IMR-90 (cell line): Measurements from ENCODE around the gene DNAAF3. TPM values are rescaled to one million over a fixed set of nuclear protein-coding genes. Genes with fewer than 3 reads are reported as not detected.

ENCODE experiments used
- ATAC-seq: fragments of 200-7000 bp; cut with Tn5 transposase; 2 replicates; pipeline ENCODE4 v1.9.1; 2020; ENCODE audit warnings: low read depth, mild to moderate bottlenecking, moderate library complexity
- BruUV-seq: library from RNA; stranded (reverse); fragments of 400-500 nt; replicated peaks from 2 replicates; lab custom pipeline; 2021; lab: Mats Ljungman, UMichigan
- CTCF ChIA-PET: fragments of 300-600 bp; formaldehyde crosslinking; extraction: SDS; loops from one replicate; lab custom pipeline; 2021; ENCODE audit warnings: antibody characterized with exemption; lab: Yijun Ruan, JAX
- POLR2A ChIA-PET: fragments of 300-600 bp; sonication (Branson Sonifier 250); formaldehyde crosslinking; loops from one replicate; lab custom pipeline; 2022; ENCODE audit warnings: antibody characterized with exemption; ENCODE audit not compliant: unreplicated experiment; lab: Charles Lee
- DNase-seq: peaks from one replicate; pipeline ENCODE4 v3.0.0; 2013
- H2AFZ ChIP-seq: replicated peaks from 2 replicates; pipeline ENCODE3; 2013; ENCODE audit warnings: low read length, mild to moderate bottlenecking; ENCODE audit not compliant: poor library complexity
- H2AK5ac ChIP-seq: 2 replicates; pipeline ENCODE4 v1.6.1; 2013; ENCODE audit warnings: low read depth, low read length, inconsistent platforms
- H2AK9ac ChIP-seq: replicated peaks from 2 replicates; pipeline ENCODE3; 2013; ENCODE audit warnings: mild to moderate bottlenecking, low read depth, low read length, moderate library complexity; ENCODE audit not compliant: poor library complexity
- H2BK120ac ChIP-seq: 2 replicates; pipeline ENCODE4 v1.6.1; 2013; ENCODE audit warnings: low read depth, low read length, inconsistent platforms
- H2BK15ac ChIP-seq: 3 replicates; pipeline ENCODE4 v1.6.1; 2013; ENCODE audit warnings: low read depth, low read length, inconsistent platforms
- H2BK20ac ChIP-seq: 2 replicates; pipeline ENCODE4 v1.6.1; 2013; ENCODE audit warnings: low read depth, mild to moderate bottlenecking, inconsistent platforms, low read length, moderate library complexity
- H2BK5ac ChIP-seq: 2 replicates; pipeline ENCODE4 v1.6.1; 2013; ENCODE audit warnings: mild to moderate bottlenecking, low read depth, low read length, inconsistent platforms; ENCODE audit not compliant: poor library complexity, severe bottlenecking
- H3K14ac ChIP-seq: replicated peaks from 2 replicates; pipeline ENCODE4 v1.6.1; 2013; ENCODE audit warnings: low read depth, low read length, inconsistent platforms
- H3K18ac ChIP-seq: 2 replicates; pipeline ENCODE4 v1.6.1; 2013; ENCODE audit warnings: low read depth, low read length, control low read depth
- H3K23ac ChIP-seq: 2 replicates; pipeline ENCODE4 v1.6.1; 2013; ENCODE audit warnings: low read depth, low read length, inconsistent platforms
- H3K27ac ChIP-seq: 2 replicates; pipeline ENCODE4 v1.5.1; 2013; ENCODE audit warnings: mild to moderate bottlenecking, control low read depth, low read length; ENCODE audit not compliant: insufficient read depth
- H3K27me3 ChIP-seq: 2 replicates; pipeline ENCODE4 v1.6.1; 2013; ENCODE audit warnings: low read length; ENCODE audit not compliant: control insufficient read depth, insufficient read depth
- H3K36me3 ChIP-seq: 2 replicates; pipeline ENCODE4 v1.6.1; 2013; ENCODE audit warnings: low read length, mixed read lengths; ENCODE audit not compliant: control insufficient read depth, insufficient read depth
- H3K4ac ChIP-seq: 2 replicates; pipeline ENCODE4 v1.6.1; 2013; ENCODE audit warnings: low read depth, low read length, inconsistent platforms
- H3K4me1 ChIP-seq: 2 replicates; pipeline ENCODE4 v1.6.1; 2013; ENCODE audit warnings: low read length, mixed read lengths; ENCODE audit not compliant: control insufficient read depth, insufficient read depth
- H3K4me2 ChIP-seq: 2 replicates; pipeline ENCODE4 v1.6.1; 2013; ENCODE audit warnings: low read depth, mild to moderate bottlenecking, control low read depth, low read length, moderate library complexity
- H3K4me3 ChIP-seq: 2 replicates; pipeline ENCODE4 v1.5.1; 2013; ENCODE audit warnings: low read depth, mild to moderate bottlenecking, control low read depth, low read length, moderate library complexity; ENCODE audit not compliant: insufficient read depth
- H3K56ac ChIP-seq: 2 replicates; pipeline ENCODE4 v1.6.1; 2013; ENCODE audit warnings: low read length, inconsistent platforms; ENCODE audit not compliant: insufficient read depth; ENCODE audit errors: extremely low read depth
- H3K79me1 ChIP-seq, 2 experiments: 2 replicates each; pipeline ENCODE4 v1.6.1; 2013; ENCODE audit warnings: low read length in 2 of 2, inconsistent platforms in 1 of 2, low read depth in 1 of 2
- H3K9ac ChIP-seq: 2 replicates; pipeline ENCODE4 v1.6.1; 2013; ENCODE audit warnings: low read depth, low read length, control low read depth
- H3K9me1 ChIP-seq: 2 replicates; pipeline ENCODE4 v1.6.1; 2013; ENCODE audit warnings: low read length, inconsistent platforms; ENCODE audit not compliant: insufficient read depth
- H3K9me3 ChIP-seq: 2 replicates; pipeline ENCODE4 v1.6.1; 2013; ENCODE audit warnings: low read length; ENCODE audit not compliant: control insufficient read depth, insufficient read depth
- H4K20me1 ChIP-seq: 2 replicates; pipeline ENCODE4 v1.6.1; 2013; ENCODE audit warnings: low read length, inconsistent platforms; ENCODE audit not compliant: insufficient read depth
- H4K5ac ChIP-seq: 2 replicates; pipeline ENCODE4 v1.6.1; 2013; ENCODE audit warnings: mild to moderate bottlenecking, low read depth, low read length, control low read depth
- H4K8ac ChIP-seq, 2 experiments: 2 replicates each; pipeline ENCODE4 v1.6.1; 2013; ENCODE audit warnings: low read depth in 2 of 2, low read length in 2 of 2, control low read depth in 1 of 2, inconsistent platforms in 1 of 2
- H4K91ac ChIP-seq: 2 replicates; pipeline ENCODE4 v1.6.1; 2013; ENCODE audit warnings: low read depth, low read length, inconsistent platforms; ENCODE audit not compliant: insufficient read depth
- CHD1 ChIP-seq: IDR thresholded peaks from 2 replicates; pipeline ENCODE4 v1.6.1; 2012; ENCODE audit warnings: low read depth, low read length, improper control_type of control experiment
- FOS ChIP-seq: fragments of 150-350 bp; IDR thresholded peaks from 2 replicates; pipeline ENCODE4 v1.6.1; 2016; ENCODE audit warnings: low read depth, low read length
- POLR2A ChIP-seq: IDR thresholded peaks from 2 replicates; pipeline ENCODE4 v1.6.1; 2012; ENCODE audit warnings: mild to moderate bottlenecking, low read depth, low read length
- RCOR1 ChIP-seq: IDR thresholded peaks from 2 replicates; pipeline ENCODE4 v1.6.1; 2012; ENCODE audit warnings: mild to moderate bottlenecking, low read length, improper control_type of control experiment; ENCODE audit not compliant: insufficient replicate concordance
- WGBS, 2 experiments: methylation state at CpG; one replicate each; pipeline versions ENCODE4 v1.1.5 to v1.1.7; 2013; ENCODE audit warnings: missing lambda C conversion rate in 2 of 2; ENCODE audit not compliant: insufficient read length in 1 of 2; ENCODE audit errors: extremely low coverage in 2 of 2; 5-methylcytosine and 5-hydroxymethylcytosine counted together
- dilution Hi-C: fragments of 300-500 bp; cut with HindIII; formaldehyde crosslinking; loops from one replicate; pipeline ENCODE4 v1.14.3; 2018; ENCODE audit warnings: low sequenced_read_pairs; ENCODE audit not compliant: unreplicated experiment
- in situ Hi-C: fragments of 300-500 bp; cut with MboI; formaldehyde crosslinking; loops from 3 replicates; pipeline ENCODE4 v1.14.3; 2019; ENCODE audit warnings: low sequenced_read_pairs, inconsistent platforms, mixed read lengths
- intact Hi-C: fragments of 100-400 bp; cut with micrococcal nuclease; formaldehyde crosslinking; loops from 2 replicates; pipeline ENCODE4 v1.10.0; 2022
- polyA plus RNA-seq, 3 experiments: library from polyadenylated mRNA; depleted of rRNA; stranded (reverse); fragments of >200 nt; gene quantifications; 2 replicates each; pipeline ENCODE4 v1.2.3, GENCODE V29; 2012; ENCODE audit warnings: low replicate concordance in 1 of 3
- total RNA-seq: library from RNA; depleted of rRNA; stranded (reverse); fragments of >200 nt; gene quantifications from 2 replicates; pipeline ENCODE4 v1.2.3, GENCODE V29; 2012

DNAAF3 gene
- total and polyA plus RNA-seq, 2 of the 4 experiments (the other 2 are of a cell fraction): 0.34 TPM; not detected in 1

DNA sequence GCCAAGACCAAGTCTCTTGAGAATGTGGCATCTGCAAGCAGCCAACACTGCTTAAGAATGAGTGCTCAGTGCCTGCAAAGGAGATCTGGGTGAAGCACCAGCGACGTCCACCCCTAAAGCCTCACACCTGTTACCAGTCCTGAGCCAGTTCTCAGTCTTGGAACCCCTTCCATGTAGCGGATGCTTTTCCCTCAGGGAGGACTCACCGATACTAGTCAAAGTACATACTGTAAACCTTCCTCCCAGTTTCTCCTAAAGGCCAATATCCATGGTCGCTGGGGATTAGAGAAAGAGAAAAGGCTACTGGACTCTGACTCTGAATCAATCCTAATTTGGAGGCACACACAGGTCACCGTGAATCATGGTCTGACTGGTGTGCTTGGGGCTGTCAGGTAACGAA is 47.1 kb upstream of the DNAAF3 start:
- BruUV-seq: no TSS peak
- H3K27me3 ChIP-seq: no peaks in the 10 kb centered on the region
- no peak overlapping the region for H3K56ac ChIP-seq
- in situ Hi-C loops (no loop called here), dilution Hi-C loops (no loop called here), intact Hi-C loops (no loop called here)
- ChIA-PET CTCF (no interaction called here), POLR2A (no interaction called here)
- DNase-seq: no peak
- H4K91ac ChIP-seq: no peak overlapping the region
- H3K4me3 ChIP-seq: no peak overlapping the region
- no peak overlapping the region for H2BK20ac ChIP-seq
- H3K14ac ChIP-seq: no peak overlapping the region
- H3K23ac ChIP-seq: no peak overlapping the region
- no peak overlapping the region for H2AK5ac ChIP-seq
- H3K79me1 ChIP-seq: no peaks in the 10 kb centered on the region
- no peak overlapping the region for H3K27ac ChIP-seq
- H3K9ac ChIP-seq: no peak overlapping the region
- H3K4me1 ChIP-seq: peaks cover 19% of the 10 kb centered on the region
- no peak for ATAC-seq
- TF ChIP-seq RCOR1: no peak
- no peak for TF ChIP-seq CHD1
- no peak for TF ChIP-seq FOS
- TF ChIP-seq POLR2A: no peak
- H2BK120ac ChIP-seq: no peak overlapping the region
- H2AK9ac ChIP-seq: no peak overlapping the region
- peaks cover 5% of the 10 kb centered on the region for H3K9me3 ChIP-seq
- H2BK5ac ChIP-seq: no peak overlapping the region
- H4K8ac ChIP-seq: no peak overlapping the region
- H2AFZ ChIP-seq: no peak overlapping the region
- H3K9me1 ChIP-seq: peaks cover 17% of the 10 kb centered on the region; the same call in 1 of the 2 replicates
- no peak overlapping the region for H3K18ac ChIP-seq
- H2BK15ac ChIP-seq: no peak overlapping the region
- no peak overlapping the region for H3K4ac ChIP-seq
- no peak overlapping the region for H3K4me2 ChIP-seq
- no peak overlapping the region for H4K5ac ChIP-seq
- WGBS, 2 experiments: 90% methylated on average over 2 of the region's 7 CpGs; no CpG with 5 or more reads in 1 of the 2 experiments
- H3K36me3 ChIP-seq: no peaks in the 10 kb centered on the region
- H4K20me1 ChIP-seq: peaks cover 14% of the 10 kb centered on the region
